Stimulated activated naive CD8-positive, alpha-beta T cell treated with anti-CD3 and anti-CD28 coated beads, Interleukin-15, amount 100 ng/mL, for 72 hours (primary cell): ENCODE measurements around the gene CADM2.

Experiments
- ATAC-seq: fragments of 150-1000 bp; cut with Tn5 transposase; 2 replicates; pipeline ENCODE4 v1.10.0; 2021; ENCODE audit warnings: mild to moderate bottlenecking, moderate library complexity
- DNase-seq, 2 donors: peaks; one replicate each; pipeline ENCODE4 v3.0.0; 2021 to 2022
- H3K27ac Mint-ChIP-seq, 2 donors: one replicate each; pipeline ENCODE4 v1.8.0; 2022; ENCODE audit warnings: mild to moderate bottlenecking in 2 of 2, mixed read lengths in 2 of 2, moderate library complexity in 2 of 2
- H3K27me3 Mint-ChIP-seq: one replicate; pipeline ENCODE4 v1.8.0; 2022; ENCODE audit warnings: mixed read lengths
- H3K4me1 Mint-ChIP-seq: one replicate; pipeline ENCODE4 v1.8.0; 2022; ENCODE audit warnings: mild to moderate bottlenecking, mixed read lengths
- H3K4me3 Mint-ChIP-seq, 2 donors: one replicate each; pipeline ENCODE4 v1.8.0; 2022; ENCODE audit warnings: mild to moderate bottlenecking in 2 of 2, mixed read lengths in 2 of 2, moderate library complexity in 1 of 2
- H3K9me3 Mint-ChIP-seq, 2 donors: one replicate each; pipeline ENCODE4 v1.8.0; 2022; ENCODE audit warnings: mixed read lengths in 2 of 2

CADM2 gene

DNA sequence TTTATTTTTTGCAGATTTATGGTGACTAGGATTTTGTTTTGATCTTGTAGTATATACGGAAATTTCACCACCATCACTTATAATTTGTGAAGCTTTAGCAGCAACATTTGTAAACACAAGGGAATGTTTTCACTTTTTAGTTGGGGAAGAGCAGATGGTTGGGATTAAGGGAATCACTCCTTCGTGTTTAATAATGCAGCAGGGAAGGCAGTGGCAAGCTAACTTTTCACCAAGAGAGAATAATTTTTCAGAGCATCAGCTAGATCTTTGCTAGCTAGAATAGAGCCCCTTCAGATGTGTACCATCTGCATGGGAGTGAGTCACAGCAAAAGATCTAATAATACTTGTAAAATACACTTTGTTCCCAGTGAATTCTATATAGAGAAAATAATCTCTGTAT, 632.7 kb downstream of the CADM2 start:
- H3K27ac Mint-ChIP-seq = no peak overlapping the region
- H3K4me3 Mint-ChIP-seq = no peak overlapping the region
- DNase-seq = no peak
- H3K9me3 Mint-ChIP-seq = no peaks in the 10 kb centered on the region
- ATAC-seq = no peak
- no peaks in the 10 kb centered on the region for H3K4me1 Mint-ChIP-seq
- no peaks in the 10 kb centered on the region for H3K27me3 Mint-ChIP-seq

DNA sequence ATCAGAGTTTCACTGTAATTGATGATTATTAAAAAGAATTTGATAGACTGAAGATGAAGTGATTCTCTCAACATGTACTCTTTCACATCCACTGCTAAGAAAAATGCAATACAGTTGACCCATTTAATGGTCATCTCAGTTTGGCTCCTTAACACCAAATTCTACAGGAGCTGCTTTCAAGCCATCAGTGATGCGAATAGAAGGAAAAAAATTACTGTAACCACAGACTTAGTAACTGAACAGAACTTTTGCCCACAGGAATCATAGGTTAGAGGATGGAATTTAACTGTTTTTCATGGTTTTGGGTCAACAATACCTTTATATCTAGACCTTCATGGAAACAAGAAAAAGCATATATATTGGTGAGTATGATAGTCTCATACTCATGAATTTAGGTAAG, 633.5 kb downstream of the CADM2 start:
- H3K4me1 Mint-ChIP-seq = no peaks in the 10 kb centered on the region
- no peaks in the 10 kb centered on the region for H3K9me3 Mint-ChIP-seq
- no peak for DNase-seq

DNA sequence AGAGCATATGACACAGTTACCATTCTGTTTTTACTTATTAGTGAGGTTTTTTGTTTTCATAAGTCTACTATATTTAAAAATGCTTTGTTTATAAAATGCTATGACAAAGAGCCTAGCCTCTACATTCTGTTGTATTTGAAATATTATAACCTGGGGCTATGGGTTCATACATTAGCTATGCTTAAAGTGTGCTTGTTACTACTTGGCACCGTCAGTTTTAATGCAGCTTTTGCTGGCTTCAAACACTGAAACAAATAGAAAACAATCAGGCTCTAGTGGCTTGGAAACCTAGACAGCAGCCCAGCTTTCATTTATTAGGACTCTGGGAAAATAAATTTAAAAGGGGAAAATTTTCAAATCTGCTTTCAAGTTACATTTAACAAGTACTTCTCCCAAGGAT, 635.9 kb downstream of the CADM2 start:
- Mint-ChIP-seq H3K9me3 (no peaks in the 10 kb centered on the region), H3K4me3 (no peak overlapping the region), H3K27me3 (no peaks in the 10 kb centered on the region), H3K27ac (no peak overlapping the region), H3K4me1 (no peaks in the 10 kb centered on the region)
- DNase-seq (no peak), ATAC-seq (no peak)

More for the DNA sequence above, 633.5 kb downstream of the CADM2 start:
- Mint-ChIP-seq H3K4me3 (no peak overlapping the region), H3K27me3 (no peaks in the 10 kb centered on the region), H3K27ac (no peak overlapping the region)
- ATAC-seq = no peak

GRCh38 chr3:85603378-85603777, 644.6 kb downstream of the CADM2 start:
- Mint-ChIP-seq H3K9me3 (peaks cover 0 to 9% of the 10 kb centered on the region in 2 donors), H3K4me3 (no peak overlapping the region), H3K4me1 (no peaks in the 10 kb centered on the region), H3K27ac (no peak overlapping the region), H3K27me3 (no peaks in the 10 kb centered on the region)
- DNase-seq = no peak
- no peak for ATAC-seq

- Mint-ChIP-seq H3K27ac (peak overlapping the region in 1 of 2 donors; percentile 54), H3K9me3 (peaks cover 0 to 9% of the 10 kb centered on the region in 2 donors), H3K4me3 (no peak overlapping the region), H3K4me1 (no peaks in the 10 kb centered on the region), H3K27me3 (no peaks in the 10 kb centered on the region)
- no peak for ATAC-seq
- DNase-seq = no peak
Measured at GRCh38 chr3:85604641-85605040, 645.9 kb downstream of the CADM2 start.

DNA sequence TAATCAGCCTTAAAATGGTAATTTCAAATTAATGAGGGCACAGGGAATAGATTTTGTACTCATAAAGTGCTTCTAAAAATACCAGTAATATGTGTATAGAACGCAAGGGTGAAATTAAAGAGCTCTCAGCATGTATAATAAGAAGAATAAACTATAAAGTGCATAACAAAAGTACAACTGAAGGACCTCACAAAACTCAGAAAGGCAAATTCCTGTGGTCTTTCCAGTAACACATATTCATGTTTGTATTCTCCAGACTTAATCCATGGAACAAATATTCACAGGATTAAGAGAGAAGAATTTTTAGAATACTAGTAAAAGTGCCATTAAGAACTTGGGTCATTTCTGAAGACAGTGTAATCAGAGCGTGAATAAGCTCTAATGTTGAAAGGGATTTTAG, 646.3 kb downstream of the CADM2 start:
- H3K27me3 Mint-ChIP-seq = no peaks in the 10 kb centered on the region
- peaks cover 0 to 9% of the 10 kb centered on the region in 2 donors for H3K9me3 Mint-ChIP-seq
- H3K4me3 Mint-ChIP-seq = no peak overlapping the region
- H3K27ac Mint-ChIP-seq = no peak overlapping the region
- no peak for DNase-seq
- no peaks in the 10 kb centered on the region for H3K4me1 Mint-ChIP-seq
- no peak for ATAC-seq

DNA sequence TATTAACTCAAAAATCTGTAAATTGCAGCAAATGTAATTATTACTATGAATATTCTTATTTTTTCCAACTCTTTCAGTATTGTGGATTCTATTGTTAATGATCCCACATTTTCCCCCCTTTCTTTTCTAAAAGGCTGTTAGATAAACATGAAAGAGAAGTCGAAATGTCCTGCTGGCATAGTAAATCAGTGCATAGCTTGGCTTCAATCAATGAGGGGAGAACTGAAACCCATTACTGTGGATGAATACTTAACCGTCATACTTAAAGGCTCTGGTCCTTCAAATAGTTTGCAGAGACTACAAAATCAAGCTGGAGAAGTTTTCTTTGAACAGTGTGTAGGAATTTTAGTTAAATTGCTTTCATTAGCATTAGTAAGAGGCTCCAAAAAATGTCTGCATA, 667.9 kb downstream of the CADM2 start:
- no peaks in the 10 kb centered on the region for H3K4me1 Mint-ChIP-seq
- H3K27me3 Mint-ChIP-seq = no peaks in the 10 kb centered on the region
- DNase-seq (no peak), ATAC-seq (no peak)
- H3K4me3 Mint-ChIP-seq = no peak overlapping the region
- H3K9me3 Mint-ChIP-seq = peaks cover 0 to 7% of the 10 kb centered on the region in 2 donors
- H3K27ac Mint-ChIP-seq = no peak overlapping the region

GRCh38 chr3:85627932-85628331, 669.1 kb downstream of the CADM2 start:
- H3K27me3 Mint-ChIP-seq = no peaks in the 10 kb centered on the region
- H3K4me3 Mint-ChIP-seq = no peak overlapping the region
- DNase-seq (no peak), ATAC-seq (no peak)
- no peaks in the 10 kb centered on the region for H3K4me1 Mint-ChIP-seq
- peaks cover 4 to 7% of the 10 kb centered on the region in 2 donors for H3K9me3 Mint-ChIP-seq
- H3K27ac Mint-ChIP-seq = no peak overlapping the region

DNA sequence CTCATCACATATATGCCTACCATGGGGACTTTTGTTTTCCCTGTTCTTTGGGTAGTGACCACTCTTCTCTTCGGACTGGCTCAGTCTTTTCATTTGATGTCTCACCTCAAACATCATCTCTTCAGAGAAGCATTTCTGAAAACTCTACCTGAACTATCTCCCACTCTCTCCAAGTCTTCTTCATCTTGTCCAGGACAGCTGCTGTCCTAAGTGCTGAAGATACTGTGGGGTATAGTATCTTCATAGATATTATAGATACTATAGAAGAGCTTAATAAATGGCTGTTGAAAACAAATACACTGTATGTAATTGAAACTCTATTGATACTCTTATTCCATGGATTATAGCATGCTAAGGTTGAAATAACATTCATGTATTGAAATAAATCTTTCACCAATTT, 672.3 kb downstream of the CADM2 start:
- no peak overlapping the region for H3K27ac Mint-ChIP-seq
- no peaks in the 10 kb centered on the region for H3K27me3 Mint-ChIP-seq
- peaks cover 0 to 4% of the 10 kb centered on the region in 2 donors for H3K9me3 Mint-ChIP-seq
- H3K4me1 Mint-ChIP-seq = no peaks in the 10 kb centered on the region
- ATAC-seq (no peak), DNase-seq (no peak)
- H3K4me3 Mint-ChIP-seq = no peak overlapping the region

GRCh38 chr3:85632921-85633320, 674.1 kb downstream of the CADM2 start:
- no peak overlapping the region for H3K4me3 Mint-ChIP-seq
- no peak overlapping the region for H3K27ac Mint-ChIP-seq
- no peaks in the 10 kb centered on the region for H3K4me1 Mint-ChIP-seq
- no peaks in the 10 kb centered on the region for H3K27me3 Mint-ChIP-seq
- DNase-seq = no peak
- no peak for ATAC-seq
- H3K9me3 Mint-ChIP-seq = peaks cover 0 to 4% of the 10 kb centered on the region in 2 donors

DNA sequence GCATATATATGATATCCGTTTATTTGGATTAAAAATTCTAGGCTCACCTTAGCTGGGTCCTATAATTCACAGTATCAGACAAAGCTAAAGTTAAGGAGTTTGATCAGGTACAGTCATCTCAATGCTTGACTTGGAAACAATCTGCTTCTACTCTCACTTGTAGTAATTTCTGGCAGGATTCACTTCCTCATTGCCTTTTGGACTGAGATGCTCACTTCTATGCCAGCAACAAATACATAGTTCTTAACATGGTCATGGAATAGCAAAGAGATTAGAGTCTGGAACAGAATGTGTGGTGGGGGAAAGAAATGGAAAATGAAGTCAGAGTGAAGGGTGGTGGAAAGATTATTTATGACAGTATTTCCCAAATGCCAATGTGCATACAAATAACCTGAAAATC, 693.6 kb downstream of the CADM2 start:
- no peak for DNase-seq
- Mint-ChIP-seq H3K27ac (no peak overlapping the region), H3K9me3 (peaks cover 7 to 18% of the 10 kb centered on the region in 2 donors), H3K4me1 (no peaks in the 10 kb centered on the region), H3K27me3 (no peaks in the 10 kb centered on the region), H3K4me3 (no peak overlapping the region)
- no peak for ATAC-seq

DNA sequence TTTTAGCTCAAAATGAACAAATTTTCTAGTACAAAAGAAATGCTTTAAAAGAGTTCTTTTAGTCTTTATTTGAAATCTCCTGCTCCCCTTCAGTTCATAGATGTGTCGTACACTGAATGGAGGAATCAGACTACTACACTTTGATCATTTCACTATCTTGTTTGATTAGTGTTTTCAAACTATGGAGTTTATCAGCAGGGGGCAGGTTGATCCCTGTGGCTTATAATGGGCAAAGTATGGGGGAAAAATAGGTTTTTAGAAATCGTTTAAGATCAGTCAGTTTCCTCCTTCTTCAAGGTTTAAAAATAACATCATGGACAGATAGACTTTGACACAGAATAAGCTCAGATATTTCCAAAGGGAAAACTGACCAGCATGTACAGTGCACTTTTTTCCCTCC, 701.7 kb downstream of the CADM2 start:
- no peaks in the 10 kb centered on the region for H3K27me3 Mint-ChIP-seq
- no peak overlapping the region for H3K4me3 Mint-ChIP-seq
- no peaks in the 10 kb centered on the region for H3K4me1 Mint-ChIP-seq
- H3K9me3 Mint-ChIP-seq = peaks cover 0 to 4% of the 10 kb centered on the region in 2 donors
- no peak for ATAC-seq
- DNase-seq = no peak
- no peak overlapping the region for H3K27ac Mint-ChIP-seq

DNA sequence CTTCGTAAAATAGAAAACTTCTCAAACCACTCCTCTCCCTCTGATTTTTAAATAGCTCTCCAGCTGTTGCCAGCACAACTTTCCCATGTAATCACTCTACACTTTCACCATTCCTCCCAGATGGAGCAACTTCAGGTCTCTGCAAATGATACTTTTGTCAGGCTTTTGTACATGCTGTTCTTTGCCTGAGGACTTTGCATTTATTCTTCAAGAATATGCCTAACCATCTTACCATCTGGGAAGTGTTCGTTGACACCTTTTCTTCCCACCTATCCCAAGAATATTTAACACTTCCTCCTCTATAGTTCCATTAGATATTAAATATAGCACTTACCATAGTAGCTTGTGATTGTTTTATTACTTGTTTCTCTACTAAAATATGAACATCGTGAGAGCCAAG, 703.7 kb downstream of the CADM2 start:
- DNase-seq (no peak), ATAC-seq (no peak)
- peaks cover 0 to 4% of the 10 kb centered on the region in 2 donors for H3K9me3 Mint-ChIP-seq
- H3K27ac Mint-ChIP-seq = no peak overlapping the region
- H3K27me3 Mint-ChIP-seq = no peaks in the 10 kb centered on the region
- no peaks in the 10 kb centered on the region for H3K4me1 Mint-ChIP-seq
- H3K4me3 Mint-ChIP-seq = no peak overlapping the region

DNA sequence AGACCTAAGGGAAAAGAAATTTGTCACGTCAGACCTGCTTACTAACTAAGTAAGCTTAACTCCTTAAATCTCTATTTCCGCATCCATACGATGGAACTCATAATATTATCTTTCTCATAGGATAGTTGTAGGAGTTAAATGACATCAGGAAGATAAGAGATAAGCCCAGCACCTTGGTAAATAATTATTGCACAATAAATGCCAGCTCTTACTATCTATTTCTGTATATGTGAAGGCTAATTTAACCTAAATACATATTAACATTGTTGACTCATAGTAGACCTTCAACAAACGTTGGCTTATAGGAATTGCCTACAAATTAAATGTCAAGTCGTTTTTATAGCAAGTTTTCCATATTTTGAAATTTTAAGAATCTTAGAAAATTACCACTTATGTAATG, 709.0 kb downstream of the CADM2 start:
- no peak for ATAC-seq
- no peaks in the 10 kb centered on the region for H3K4me1 Mint-ChIP-seq
- peaks cover 7 to 10% of the 10 kb centered on the region in 2 donors for H3K9me3 Mint-ChIP-seq
- DNase-seq = no peak
- H3K27ac Mint-ChIP-seq = no peak overlapping the region
- H3K4me3 Mint-ChIP-seq = no peak overlapping the region
- H3K27me3 Mint-ChIP-seq = no peaks in the 10 kb centered on the region

DNA sequence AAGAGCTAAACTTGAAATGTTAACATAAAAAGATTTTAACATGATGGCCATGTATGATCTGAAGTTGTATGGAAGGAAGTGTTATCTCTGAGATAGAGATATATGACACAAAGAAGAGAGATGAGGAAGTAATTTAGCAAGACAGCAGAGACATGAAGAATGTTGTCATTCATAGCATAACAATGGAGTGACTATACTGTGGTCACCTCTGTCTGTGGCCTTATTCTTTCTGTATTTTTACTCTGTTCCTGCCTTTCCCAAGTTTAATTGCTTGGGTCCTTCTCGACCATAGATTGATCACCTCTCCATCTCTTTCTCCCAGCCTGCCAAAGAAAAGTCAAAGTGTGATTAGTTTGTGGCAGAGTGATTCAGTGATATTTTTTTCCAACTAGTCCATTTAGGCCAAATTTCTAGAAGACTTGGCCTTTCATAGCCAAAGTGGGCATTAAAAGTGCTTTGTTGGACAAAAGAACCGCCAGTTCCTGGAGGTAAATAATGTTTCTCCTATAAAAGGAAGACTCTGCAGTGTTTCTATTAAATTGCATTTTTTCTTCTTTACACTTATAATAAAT, 711.9 kb downstream of the CADM2 start:
- DNase-seq (no peak), ATAC-seq (no peak)
- Mint-ChIP-seq H3K9me3 (peaks cover 7 to 15% of the 10 kb centered on the region in 2 donors), H3K27me3 (no peaks in the 10 kb centered on the region), H3K4me3 (no peak overlapping the region), H3K27ac (no peak overlapping the region), H3K4me1 (no peaks in the 10 kb centered on the region)

GRCh38 chr3:85672761-85673160, 714.0 kb downstream of the CADM2 start:
- no peak overlapping the region for H3K27ac Mint-ChIP-seq
- no peak for ATAC-seq
- no peak overlapping the region for H3K4me3 Mint-ChIP-seq
- DNase-seq = no peak
- H3K9me3 Mint-ChIP-seq = peaks cover 7 to 12% of the 10 kb centered on the region in 2 donors
- no peaks in the 10 kb centered on the region for H3K27me3 Mint-ChIP-seq
- no peaks in the 10 kb centered on the region for H3K4me1 Mint-ChIP-seq

GRCh38 chr3:85678713-85679112, 719.9 kb downstream of the CADM2 start:
- Mint-ChIP-seq H3K27ac (no peak overlapping the region), H3K4me3 (no peak overlapping the region), H3K27me3 (no peaks in the 10 kb centered on the region), H3K4me1 (no peaks in the 10 kb centered on the region), H3K9me3 (no peaks in the 10 kb centered on the region)
- DNase-seq (no peak), ATAC-seq (no peak)
